ENCODE data around the gene ATP8B1. TPM values are rescaled to one million over a fixed set of nuclear protein-coding genes. Genes with fewer than 3 reads are reported as not detected.
A peak's percentile ranks its signal among the peaks of the same experiment; 100 is the strongest.

Gene ATP8B1
- total and polyA plus RNA-seq, 9 of the 15 experiments (the other 6 are each of a cell fraction or from before 2014, with no cell fraction given), result 0.01 to 0.22 (median 0.03) TPM; not detected in 3

DNA sequence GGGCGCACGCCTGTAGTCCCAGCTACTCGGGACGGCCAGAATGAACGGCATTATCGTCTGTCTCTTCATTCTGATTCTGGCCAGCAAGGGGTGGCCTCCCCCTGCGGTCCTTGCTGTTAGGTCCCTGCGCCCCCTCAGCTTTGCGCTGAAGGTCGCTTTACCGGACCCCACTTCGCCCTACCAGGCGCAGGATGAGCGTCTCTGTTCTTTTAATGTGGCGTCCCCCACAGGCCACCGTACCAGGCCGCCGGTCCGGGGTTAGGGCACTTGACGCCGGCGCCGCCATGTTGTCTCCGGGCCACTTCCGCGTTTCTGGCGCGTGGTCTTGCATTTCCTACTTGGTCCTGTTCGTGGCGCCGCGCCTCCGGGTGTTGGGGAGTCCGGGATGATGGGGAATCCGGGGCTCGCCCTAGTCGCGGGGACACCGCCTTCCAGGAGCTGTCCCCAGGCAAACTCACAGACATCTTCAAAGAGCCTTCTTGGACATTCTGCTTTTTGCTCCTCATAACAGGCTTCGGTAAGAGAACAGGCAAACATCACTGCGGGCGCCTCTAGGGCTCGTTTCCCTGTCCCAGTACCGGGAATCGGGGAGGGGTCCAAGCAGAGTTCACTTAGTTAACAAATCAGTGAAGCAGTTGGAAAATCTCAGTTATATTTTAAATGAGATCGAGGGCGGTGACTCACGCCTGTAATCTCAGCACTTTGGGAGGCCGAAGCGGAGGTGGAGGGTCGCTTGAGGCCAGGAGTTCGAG lies 172.9 kb downstream of the ATP8B1 start (continued):
- TF ChIP-seq, protein P1, sequence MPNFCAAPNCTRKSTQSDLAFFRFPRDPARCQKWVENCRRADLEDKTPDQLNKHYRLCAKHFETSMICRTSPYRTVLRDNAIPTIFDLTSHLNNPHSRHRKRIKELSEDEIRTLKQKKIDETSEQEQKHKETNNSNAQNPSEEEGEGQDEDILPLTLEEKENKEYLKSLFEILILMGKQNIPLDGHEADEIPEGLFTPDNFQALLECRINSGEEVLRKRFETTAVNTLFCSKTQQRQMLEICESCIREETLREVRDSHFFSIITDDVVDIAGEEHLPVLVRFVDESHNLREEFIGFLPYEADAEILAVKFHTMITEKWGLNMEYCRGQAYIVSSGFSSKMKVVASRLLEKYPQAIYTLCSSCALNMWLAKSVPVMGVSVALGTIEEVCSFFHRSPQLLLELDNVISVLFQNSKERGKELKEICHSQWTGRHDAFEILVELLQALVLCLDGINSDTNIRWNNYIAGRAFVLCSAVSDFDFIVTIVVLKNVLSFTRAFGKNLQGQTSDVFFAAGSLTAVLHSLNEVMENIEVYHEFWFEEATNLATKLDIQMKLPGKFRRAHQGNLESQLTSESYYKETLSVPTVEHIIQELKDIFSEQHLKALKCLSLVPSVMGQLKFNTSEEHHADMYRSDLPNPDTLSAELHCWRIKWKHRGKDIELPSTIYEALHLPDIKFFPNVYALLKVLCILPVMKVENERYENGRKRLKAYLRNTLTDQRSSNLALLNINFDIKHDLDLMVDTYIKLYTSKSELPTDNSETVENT (CRISPR knock-in tag; IDR thresholded peaks at IDR 0.05), result no peak
- peak; percentile 9 to 51; a peak in 2 of 4 replicates for TF ChIP-seq RCOR1 (IDR thresholded peaks at IDR 0.05; ENCODE audit: borderline replicate concordance in 1 of 2, low read depth in 2 of 2, low read length in 2 of 2)
- no peak for TF ChIP-seq COPS2 (conservative IDR thresholded peaks at IDR 0.05)
- TF ChIP-seq NR2C1 (IDR thresholded peaks at IDR 0.05), result peak; percentile 69
- peak; percentile 87 for TF ChIP-seq NR2C1 (tag; IDR thresholded peaks at IDR 0.05)
- TF ChIP-seq L3MBTL2 (IDR thresholded peaks at IDR 0.05), result peak; percentile 87
- peak; percentile 69; the same call in 1 of the 2 replicates for TF ChIP-seq RB1 (IDR thresholded peaks at IDR 0.05; ENCODE audit: low read depth)
- peak; percentile 96 for TF ChIP-seq MYC (IDR thresholded peaks at IDR 0.05; ENCODE audit: low read depth, low read length)
- no peak for TF ChIP-seq MYC (CRISPR knock-in tag; IDR thresholded peaks at IDR 0.05; ENCODE audit: borderline replicate concordance, low read depth)
- TF ChIP-seq, protein P2, sequence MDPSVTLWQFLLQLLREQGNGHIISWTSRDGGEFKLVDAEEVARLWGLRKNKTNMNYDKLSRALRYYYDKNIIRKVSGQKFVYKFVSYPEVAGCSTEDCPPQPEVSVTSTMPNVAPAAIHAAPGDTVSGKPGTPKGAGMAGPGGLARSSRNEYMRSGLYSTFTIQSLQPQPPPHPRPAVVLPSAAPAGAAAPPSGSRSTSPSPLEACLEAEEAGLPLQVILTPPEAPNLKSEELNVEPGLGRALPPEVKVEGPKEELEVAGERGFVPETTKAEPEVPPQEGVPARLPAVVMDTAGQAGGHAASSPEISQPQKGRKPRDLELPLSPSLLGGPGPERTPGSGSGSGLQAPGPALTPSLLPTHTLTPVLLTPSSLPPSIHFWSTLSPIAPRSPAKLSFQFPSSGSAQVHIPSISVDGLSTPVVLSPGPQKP (CRISPR knock-in tag; IDR thresholded peaks at IDR 0.05), result no peak
- TF ChIP-seq, protein P3, sequence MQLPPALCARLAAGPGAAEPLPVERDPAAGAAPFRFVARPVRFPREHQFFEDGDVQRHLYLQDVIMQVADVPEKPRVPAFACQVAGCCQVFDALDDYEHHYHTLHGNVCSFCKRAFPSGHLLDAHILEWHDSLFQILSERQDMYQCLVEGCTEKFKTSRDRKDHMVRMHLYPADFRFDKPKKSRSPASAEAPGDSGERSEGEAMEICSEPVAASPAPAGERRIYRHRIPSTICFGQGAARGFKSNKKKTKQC (CRISPR knock-in tag; IDR thresholded peaks at IDR 0.05), result 0 out of 2 replicates have a peak, but pooled peaks have one; percentile 73
- TF ChIP-seq LCOR (CRISPR knock-in tag; IDR thresholded peaks at IDR 0.05), result peak; percentile 72
- TF ChIP-seq ZNF583 (CRISPR knock-in tag; IDR thresholded peaks at IDR 0.05), result peak; percentile 72; the same call in 1 of the 2 replicates
- peak; percentile 73; the same call in 1 of the 2 replicates for TF ChIP-seq CREM (IDR thresholded peaks at IDR 0.05; ENCODE audit: low read depth)
- no peak for TF ChIP-seq NFE2 (IDR thresholded peaks at IDR 0.05; ENCODE audit: low read depth)
- TF ChIP-seq ZBTB17 (CRISPR knock-in tag; IDR thresholded peaks at IDR 0.05), result 0 out of 2 replicates have a peak, but pooled peaks have one; percentile 44
- peak; percentile 37; the same call in 1 of the 2 replicates for TF ChIP-seq PHF8 (IDR thresholded peaks at IDR 0.05; ENCODE audit: borderline replicate concordance, low read length)
- TF ChIP-seq, protein P4, sequence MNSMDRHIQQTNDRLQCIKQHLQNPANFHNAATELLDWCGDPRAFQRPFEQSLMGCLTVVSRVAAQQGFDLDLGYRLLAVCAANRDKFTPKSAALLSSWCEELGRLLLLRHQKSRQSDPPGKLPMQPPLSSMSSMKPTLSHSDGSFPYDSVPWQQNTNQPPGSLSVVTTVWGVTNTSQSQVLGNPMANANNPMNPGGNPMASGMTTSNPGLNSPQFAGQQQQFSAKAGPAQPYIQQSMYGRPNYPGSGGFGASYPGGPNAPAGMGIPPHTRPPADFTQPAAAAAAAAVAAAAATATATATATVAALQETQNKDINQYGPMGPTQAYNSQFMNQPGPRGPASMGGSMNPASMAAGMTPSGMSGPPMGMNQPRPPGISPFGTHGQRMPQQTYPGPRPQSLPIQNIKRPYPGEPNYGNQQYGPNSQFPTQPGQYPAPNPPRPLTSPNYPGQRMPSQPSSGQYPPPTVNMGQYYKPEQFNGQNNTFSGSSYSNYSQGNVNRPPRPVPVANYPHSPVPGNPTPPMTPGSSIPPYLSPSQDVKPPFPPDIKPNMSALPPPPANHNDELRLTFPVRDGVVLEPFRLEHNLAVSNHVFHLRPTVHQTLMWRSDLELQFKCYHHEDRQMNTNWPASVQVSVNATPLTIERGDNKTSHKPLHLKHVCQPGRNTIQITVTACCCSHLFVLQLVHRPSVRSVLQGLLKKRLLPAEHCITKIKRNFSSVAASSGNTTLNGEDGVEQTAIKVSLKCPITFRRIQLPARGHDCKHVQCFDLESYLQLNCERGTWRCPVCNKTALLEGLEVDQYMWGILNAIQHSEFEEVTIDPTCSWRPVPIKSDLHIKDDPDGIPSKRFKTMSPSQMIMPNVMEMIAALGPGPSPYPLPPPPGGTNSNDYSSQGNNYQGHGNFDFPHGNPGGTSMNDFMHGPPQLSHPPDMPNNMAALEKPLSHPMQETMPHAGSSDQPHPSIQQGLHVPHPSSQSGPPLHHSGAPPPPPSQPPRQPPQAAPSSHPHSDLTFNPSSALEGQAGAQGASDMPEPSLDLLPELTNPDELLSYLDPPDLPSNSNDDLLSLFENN (IDR thresholded peaks at IDR 0.05; ENCODE audit: low read depth in 2 of 2, low read length in 2 of 2), result 0 out of 4 replicates have a peak, but pooled peaks of 1 of the 2 experiments have one; percentile 17
